Brain microvascular endothelial cell (primary cell): ENCODE results near the gene OR2A12.

ENCODE experiments used
- DNase-seq: peaks from one replicate; pipeline ENCODE4 v3.0.0-alpha.2; 2020
- H3K27ac ChIP-seq: fragments of 250-450 bp; sonication (Bioruptor Pico); 2 replicates; pipeline ENCODE4 v1.5.1; 2020; ENCODE audit warnings: mild to moderate bottlenecking, moderate library complexity
- H3K27me3 ChIP-seq: fragments of 250-450 bp; sonication (Bioruptor Pico); replicated peaks from 2 replicates; pipeline ENCODE4 v1.5.1; 2020; ENCODE audit warnings: mild to moderate bottlenecking
- H3K36me3 ChIP-seq: fragments of 250-450 bp; sonication (Bioruptor Pico); replicated peaks from 2 replicates; pipeline ENCODE4 v1.5.1; 2020; ENCODE audit warnings: mild to moderate bottlenecking
- H3K4me3 ChIP-seq: 2 replicates; pipeline ENCODE4 v1.5.1; 2011; ENCODE audit warnings: low read depth, mild to moderate bottlenecking, control low read depth, low read length, moderate library complexity
- CTCF ChIP-seq: IDR thresholded peaks from 2 replicates; pipeline ENCODE4 v1.5.1; 2011; ENCODE audit warnings: low read depth, mild to moderate bottlenecking, moderate library complexity, low read length, control low read depth, inconsistent platforms; ENCODE audit errors: missing control alignments
- in situ Hi-C: cut with HindIII; loops from 2 replicates; pipeline ENCODE4 v1.10.0; 2017; ENCODE audit warnings: low sequenced_read_pairs, low pct_ligation_motif_present

The OR2A12 gene

GRCh38 chr7:144100607-144101006 lies 14.5 kb downstream of the OR2A12 start:
- in situ Hi-C loops: no loop called here
- Histone ChIP-seq H3K4me3 (no peak overlapping the region), H3K27ac (no peak overlapping the region), H3K27me3 (no peaks in the 10 kb centered on the region), H3K36me3 (no peaks in the 10 kb centered on the region)
- DNase-seq: no peak
- no peak for TF ChIP-seq CTCF

DNA sequence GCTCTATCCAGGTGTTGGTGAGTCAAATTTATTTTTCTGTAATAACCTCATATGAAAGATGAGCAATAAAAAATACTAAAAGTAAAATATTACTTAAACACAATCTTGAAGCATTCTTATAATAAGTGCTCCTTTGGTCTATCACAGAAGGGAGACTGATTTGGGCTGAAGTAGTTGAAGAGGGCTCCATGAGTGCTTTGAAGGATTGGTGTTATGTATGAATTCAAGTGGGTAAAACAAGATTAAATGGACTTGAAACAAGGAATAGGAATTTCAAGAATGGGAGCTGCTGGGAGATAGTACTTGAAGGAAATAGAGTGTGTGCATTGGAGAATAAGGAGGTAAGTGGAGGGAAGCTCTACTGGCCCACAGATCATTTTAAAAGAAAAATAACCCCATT lies 16.0 kb downstream of the OR2A12 start:
- no peak for DNase-seq
- TF ChIP-seq CTCF: no peak
- H3K36me3 ChIP-seq: no peaks in the 10 kb centered on the region
- H3K27ac ChIP-seq: no peak overlapping the region
- in situ Hi-C loops: no loop called here
- no peaks in the 10 kb centered on the region for H3K27me3 ChIP-seq
- no peak overlapping the region for H3K4me3 ChIP-seq

- in situ Hi-C loops: no loop called here
- no peak for TF ChIP-seq CTCF
- Histone ChIP-seq H3K27me3 (no peaks in the 10 kb centered on the region), H3K4me3 (no peak overlapping the region), H3K27ac (no peak overlapping the region), H3K36me3 (no peaks in the 10 kb centered on the region)
- DNase-seq: no peak
These were observed 19.1 kb downstream of the OR2A12 start for GRCh38 chr7:144105211-144105610.

DNA sequence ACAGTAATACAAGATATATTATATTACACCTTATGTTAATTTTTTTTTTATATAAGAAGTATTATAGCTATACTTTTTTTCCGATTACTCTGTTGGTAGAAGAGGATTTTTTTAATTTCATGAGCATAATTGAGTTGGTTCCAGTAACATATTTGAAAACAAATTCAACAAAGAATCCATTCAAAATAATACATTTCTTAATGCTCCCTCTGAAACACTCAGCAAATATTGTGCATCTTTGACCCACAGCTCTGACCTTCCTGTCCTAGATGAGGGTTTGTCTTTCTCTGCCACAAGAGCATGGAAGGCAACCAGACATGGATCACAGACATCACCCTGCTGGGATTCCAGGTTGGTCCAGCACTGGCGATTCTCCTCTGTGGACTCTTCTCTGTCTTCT lies 23.2 kb downstream of the OR2A12 start, which contains the start of gene OR2A2:
Gene OR2A2, plus strand, starts transcription at position 301 of the 400 bp plus-strand sequence. Its CDS starts 0 bp downstream, at position 301.
- DNase-seq: no peak
- in situ Hi-C loops: no loop called here
- no peak for TF ChIP-seq CTCF
- Histone ChIP-seq H3K36me3 (no peaks in the 10 kb centered on the region), H3K27ac (no peak within 1 kb of the TSS), H3K4me3 (no peak within 1 kb of the TSS), H3K27me3 (no peaks in the 10 kb centered on the region)

- Histone ChIP-seq H3K27ac (no peak overlapping the region), H3K4me3 (no peak overlapping the region), H3K27me3 (no peaks in the 10 kb centered on the region), H3K36me3 (no peaks in the 10 kb centered on the region)
- no peak for DNase-seq
- TF ChIP-seq CTCF: no peak
- in situ Hi-C loops: no loop called here
These were observed 24.2 kb downstream of the OR2A12 start for GRCh38 chr7:144110272-144110671.

DNA sequence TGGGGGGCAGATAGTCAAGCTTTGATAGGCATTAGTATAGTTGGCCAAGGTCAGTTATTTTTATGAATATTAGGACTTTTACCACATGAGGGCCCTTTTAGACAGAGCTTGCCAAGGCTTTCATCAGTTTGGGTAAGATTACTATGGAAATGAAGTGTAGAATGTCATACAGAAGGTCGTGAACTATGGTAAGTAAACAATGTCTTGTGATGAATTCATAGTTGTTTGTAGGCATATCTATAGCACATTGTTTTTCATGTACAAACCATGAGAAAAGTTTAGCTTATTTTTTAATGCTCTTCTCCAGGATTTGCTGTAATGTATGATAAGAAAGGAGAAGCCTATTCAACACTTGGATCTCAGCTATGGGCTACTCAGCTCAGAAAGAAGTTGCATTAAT lies 27.6 kb downstream of the OR2A12 start:
- H3K36me3 ChIP-seq: no peaks in the 10 kb centered on the region
- in situ Hi-C loops: no loop called here
- no peak for DNase-seq
- H3K27ac ChIP-seq: no peak overlapping the region
- no peak for TF ChIP-seq CTCF
- no peak overlapping the region for H3K4me3 ChIP-seq
- H3K27me3 ChIP-seq: no peaks in the 10 kb centered on the region
